ENCODE results near the gene KIF5A.
A peak's percentile ranks its signal among the peaks of the same experiment; 100 is the strongest.

The KIF5A gene

DNA sequence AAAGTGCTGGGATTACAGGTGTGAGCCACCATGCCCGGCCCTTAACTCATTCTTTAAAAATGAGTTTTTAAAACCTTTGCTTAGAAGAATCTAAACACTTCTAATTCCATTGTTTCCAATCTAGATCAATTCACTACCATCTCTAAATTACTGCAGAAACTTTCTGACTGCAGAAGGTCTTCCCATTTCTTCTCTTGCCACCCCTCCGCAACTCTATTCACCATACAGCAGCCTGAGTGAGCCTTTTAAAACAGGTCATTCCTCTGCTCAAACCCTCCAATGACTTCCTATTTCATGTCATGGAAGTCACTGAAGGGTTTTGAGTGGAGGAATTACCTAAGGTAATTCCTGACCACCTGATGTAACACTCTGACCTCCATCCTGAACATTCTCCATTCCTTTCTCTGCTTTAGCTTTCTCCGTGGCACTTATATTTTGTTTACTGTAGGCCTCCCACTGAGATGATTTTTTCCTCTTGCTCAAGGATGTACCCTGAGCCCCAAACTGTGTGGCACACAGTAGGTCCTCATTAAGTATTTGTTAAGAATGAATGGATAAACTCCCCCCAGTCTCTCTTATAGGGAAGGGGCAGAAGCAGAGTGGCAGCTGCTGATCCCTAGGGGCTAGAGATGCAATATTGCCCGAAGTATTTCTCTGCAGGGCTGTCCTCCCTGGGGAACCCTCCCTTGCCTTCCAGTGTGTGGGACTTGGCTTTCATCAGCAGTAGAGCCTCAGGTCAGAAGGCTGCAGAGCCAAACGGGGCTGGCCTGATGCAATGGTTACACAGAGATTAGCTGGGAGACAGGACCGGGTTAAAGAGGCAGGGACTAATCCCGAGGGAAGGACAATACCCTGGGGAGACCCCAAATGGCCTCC is 30.7 kb upstream of the KIF5A start:
- H3K27ac ChIP-seq: peak overlapping the region; percentile 98
- no peak for DNase-seq (ENCODE audit: low read depth, low spot score)

DNA sequence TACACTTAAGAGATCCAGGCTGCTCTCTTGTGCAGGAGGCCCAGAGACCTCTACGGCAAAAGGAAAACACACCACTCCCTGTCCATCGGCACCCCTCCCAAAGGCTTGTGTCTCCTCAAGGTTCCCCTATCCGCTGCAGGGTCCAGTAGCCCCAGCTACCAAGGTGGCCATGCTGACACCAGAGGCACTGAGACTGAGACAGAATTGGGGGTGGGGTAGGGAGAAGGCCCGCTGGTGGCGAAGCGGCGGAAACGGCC is 30.1 kb upstream of the KIF5A start:
- H3K27ac ChIP-seq: peak overlapping the region; percentile 98
- no peak for DNase-seq (ENCODE audit: low read depth, low spot score)

DNA sequence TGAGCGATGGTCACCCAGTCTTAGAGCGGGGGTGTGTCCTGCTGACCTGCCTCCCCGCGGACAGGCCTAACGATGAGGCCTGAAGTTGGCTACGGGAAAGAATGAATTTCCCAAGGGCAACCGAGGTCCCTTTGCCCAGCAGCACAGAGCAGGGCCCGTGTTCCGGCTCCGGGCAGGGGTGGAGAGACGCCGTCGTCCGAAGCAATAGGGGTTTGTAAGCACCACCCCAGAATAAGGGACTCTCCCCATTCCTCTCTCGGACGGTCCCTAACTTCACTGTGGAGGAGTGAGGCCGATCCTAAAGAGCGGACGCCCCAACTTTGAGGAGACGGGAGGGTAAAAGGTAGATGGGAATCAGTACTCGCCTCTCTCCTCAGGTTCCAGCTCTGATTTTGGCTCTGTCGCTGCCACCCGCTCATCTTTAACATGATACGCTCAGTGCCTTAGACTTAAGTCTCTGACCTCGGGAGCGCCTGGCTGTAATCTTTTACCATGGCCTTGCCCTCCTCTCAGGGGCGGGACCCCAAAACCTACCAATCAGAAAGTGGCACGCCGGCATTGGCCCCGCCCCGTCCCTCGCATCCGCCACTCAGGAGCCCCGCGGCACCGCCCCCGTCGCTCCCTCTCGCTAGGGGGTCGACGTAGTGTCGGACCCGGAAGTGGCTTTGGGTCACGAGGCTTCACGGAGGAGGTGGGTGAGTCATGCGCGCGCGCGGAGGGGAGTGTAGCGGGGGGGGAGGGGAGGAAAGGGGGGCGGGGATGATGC is 29.6 kb upstream of the KIF5A start, which contains the start of gene DDIT3:
TSS of gene DDIT3 (minus strand) at position 462 of the 766 bp plus-strand sequence. CDS start 3,108 bp downstream, outside the sequence.
- peak; percentile 83 for DNase-seq (ENCODE audit: low read depth, low spot score)
- H3K27ac ChIP-seq: peak within 1 kb of the TSS; percentile 98

DNA sequence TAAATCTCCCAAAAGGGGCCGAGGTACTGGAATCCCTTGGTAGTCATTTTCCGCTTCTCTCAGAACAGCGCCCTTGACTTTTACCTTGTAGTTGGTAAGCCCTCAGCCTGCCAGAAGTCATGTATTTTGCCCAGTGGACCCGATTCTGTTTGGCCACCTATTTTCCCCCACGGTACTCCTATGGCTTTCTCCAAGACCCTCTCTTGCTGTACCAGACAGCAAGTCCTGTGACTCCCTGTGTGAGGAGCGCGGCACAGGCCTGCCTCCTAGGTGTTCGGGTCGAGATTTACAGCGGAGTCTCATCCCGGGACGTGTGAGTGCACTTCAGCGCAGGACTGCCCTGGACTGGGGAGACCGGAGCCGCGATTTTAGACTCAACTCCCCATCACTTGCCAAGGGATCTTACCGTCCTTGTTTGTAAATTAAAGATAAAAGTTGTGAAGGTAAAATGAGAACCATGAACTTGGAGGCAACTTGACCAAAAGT is 28.3 kb upstream of the KIF5A start:
- peak overlapping the region; percentile 98 for H3K27ac ChIP-seq
- DNase-seq (ENCODE audit: low read depth, low spot score): peak; percentile 20

DNA sequence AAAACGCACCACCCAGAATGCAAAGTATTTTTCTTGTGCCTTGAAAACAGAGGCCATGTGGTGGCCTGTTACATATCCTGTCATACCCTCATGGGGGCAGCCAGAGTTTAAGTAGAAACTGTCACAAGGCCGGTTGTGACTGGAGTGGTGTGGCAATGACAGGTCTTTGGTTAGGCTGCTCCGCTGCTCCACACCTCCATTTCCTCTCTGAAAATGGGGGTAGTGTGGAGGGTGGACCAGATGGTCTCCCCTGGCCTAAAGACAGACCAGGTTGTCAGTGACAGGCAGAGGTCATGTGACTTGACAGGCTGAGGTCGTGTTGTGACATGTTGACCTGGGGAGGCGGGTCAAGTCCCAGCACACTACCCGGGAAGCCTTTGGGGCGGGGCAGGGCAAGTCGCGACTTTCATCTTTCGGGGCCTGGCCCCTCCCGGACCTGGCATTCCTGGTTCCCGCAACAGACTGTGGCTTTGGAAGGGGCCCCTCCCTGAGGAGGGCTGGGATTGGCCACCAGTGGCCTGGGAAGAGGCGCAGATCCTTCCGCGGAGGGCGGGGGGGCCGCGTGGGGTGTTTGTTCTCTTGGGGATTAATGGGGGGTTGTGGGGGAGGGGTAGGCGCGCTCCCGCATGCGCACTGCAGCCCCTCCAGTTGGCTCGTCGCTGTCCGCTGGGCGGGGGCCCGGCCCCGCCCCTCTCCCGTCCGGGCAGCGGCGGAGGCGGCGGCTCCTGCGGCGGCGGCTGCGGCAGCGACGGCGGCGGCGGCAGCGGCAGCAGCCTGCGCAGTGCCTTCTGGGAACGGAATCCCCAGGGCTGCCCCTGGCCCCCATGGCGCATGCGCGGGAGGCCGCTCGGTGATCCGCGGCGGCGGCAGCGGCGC is 27.6 kb upstream of the KIF5A start, which contains the start of gene MBD6:
TSS of gene MBD6 (plus strand) at position 814 of the 876 bp plus-strand sequence. CDS start 1,480 bp downstream, outside the sequence.
- DNase-seq (ENCODE audit: low read depth, low spot score): peak; percentile 78
- H3K27ac ChIP-seq: peak within 1 kb of the TSS; percentile 98

DNA sequence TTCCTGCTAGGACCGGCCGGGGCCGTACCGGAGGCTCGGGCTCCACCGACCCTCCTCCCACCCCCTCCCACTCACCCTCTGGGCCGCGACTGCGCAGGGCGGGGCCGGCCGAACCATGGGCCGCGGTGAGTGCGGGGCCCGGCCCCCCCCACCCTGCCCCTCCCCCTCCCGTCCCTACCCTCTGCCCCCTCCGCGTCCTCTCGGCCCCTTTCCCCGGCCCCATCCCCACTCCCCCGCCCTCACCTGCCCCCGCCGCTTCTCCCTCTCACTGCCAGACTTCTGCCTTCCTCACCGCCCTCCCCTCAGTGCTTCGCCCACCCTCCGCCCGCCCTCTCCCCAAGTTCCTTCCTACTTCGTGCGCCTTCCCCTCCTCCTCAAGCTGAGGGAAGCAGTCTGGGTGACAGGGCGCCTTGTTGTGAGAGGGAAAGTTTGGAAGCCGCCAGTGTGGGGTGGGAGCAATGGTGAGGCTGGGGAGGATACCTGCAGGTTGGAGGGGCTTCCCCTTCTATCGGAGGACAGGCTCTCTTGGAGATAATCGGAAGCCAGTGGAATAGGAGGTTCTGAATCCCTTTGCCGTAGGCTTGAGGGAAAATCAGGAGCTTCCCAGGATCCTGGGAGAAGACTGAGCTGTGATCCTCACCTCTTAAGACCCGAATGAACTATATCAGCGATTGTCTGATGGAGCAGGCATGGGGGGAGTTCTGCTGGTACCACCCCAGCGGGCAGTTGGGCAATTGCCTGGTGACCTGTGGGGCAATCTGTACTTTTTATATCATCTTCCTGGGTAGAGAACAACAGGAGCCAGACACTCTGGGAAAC is 26.7 kb upstream of the KIF5A start:
- peak overlapping the region; percentile 98 for H3K27ac ChIP-seq
- DNase-seq (ENCODE audit: low read depth, low spot score): no peak

DNA sequence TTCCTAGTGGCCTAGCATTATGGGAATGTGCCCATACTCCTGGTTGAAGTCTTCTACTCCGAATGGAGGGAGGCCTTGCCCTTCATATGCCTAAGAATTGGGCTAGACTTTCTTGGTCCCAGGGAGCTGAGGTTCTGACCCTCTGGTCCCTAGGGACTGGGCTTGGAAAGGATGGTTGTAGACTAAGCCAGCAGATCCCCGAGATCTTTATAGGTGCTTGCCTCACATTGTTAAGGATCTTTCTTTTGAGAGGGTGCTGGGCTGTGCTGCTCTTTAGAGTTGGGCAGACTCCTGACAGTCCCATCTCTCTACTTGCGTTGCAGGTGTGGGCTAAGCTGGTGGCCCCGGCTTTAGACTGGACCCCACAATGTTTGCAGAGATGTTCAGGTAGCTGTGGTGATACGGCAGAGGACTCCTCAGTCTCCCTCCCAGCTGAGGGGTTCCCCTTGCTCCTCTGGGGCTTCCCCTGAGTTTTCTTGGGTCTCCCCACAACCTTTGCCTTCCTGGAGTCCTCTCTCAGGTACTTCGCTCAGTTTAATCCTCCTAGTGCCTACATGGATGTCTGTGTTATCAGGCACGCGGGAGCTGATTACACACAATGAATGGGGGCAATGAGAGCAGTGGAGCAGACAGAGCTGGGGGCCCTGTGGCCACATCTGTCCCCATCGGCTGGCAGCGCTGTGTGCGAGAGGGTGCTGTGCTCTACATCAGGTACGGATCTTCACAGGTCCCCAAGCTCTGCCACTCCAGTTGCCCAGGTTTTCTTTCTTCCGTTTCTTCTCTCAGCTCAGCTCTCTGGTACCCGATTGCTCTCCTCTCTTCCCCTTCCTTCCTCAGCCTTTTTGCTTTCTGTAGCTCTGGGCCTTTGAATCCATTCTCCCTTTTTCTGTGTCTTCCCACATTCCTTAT is 25.9 kb upstream of the KIF5A start:
- peak overlapping the region; percentile 98 for H3K27ac ChIP-seq
- DNase-seq (ENCODE audit: low read depth, low spot score): no peak

DNA sequence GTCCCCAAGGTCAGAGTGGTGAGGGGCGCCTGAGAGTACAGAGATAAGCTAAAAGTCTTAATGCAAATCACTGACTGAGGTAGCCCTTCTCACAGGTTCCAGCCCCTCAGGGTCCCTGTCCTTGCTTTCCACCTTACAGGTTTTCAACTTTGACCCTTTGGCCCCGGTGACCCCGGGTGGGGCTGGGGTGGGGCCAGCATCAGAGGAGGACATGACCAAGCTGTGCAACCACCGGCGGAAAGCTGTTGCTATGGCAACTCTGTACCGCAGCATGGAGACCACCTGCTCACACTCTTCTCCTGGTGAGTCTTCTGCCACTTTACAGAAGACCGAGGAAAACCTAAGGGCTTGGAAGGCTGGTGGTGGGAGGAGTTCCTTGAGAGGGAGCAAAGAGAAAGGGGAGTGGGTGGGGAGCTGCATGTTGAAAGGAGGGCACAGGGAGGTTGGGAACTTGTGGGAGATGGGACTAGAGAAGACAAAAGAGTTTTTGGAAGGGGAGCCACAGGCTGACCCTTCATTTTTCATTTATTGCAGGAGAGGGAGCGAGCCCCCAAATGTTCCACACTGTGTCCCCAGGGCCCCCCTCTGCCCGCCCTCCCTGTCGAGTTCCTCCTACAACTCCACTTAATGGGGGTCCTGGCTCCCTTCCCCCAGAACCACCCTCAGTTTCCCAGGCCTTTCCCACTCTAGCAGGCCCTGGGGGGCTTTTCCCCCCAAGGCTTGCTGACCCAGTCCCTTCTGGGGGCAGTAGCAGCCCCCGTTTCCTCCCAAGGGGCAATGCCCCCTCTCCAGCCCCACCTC is 24.8 kb upstream of the KIF5A start:
- no peak overlapping the region for H3K27ac ChIP-seq

DNA sequence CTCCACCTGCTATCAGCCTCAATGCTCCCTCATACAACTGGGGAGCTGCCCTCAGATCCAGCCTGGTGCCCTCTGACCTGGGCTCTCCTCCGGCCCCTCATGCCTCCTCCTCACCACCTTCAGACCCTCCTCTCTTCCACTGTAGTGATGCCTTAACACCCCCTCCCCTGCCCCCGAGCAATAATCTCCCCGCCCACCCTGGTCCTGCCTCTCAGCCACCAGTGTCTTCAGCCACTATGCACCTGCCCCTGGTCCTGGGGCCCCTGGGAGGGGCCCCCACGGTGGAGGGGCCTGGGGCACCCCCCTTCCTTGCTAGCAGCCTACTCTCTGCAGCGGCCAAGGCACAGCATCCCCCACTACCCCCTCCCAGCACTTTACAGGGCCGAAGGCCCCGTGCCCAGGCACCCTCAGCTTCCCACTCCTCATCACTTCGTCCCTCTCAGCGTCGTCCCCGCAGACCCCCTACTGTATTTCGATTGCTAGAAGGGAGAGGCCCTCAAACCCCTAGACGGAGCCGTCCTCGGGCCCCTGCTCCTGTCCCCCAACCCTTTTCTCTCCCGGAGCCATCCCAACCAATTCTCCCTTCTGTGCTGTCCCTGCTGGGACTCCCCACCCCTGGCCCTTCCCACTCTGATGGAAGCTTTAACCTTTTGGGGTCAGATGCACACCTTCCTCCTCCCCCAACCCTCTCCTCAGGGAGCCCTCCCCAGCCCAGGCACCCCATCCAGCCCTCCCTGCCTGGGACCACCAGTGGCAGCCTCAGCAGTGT is 24.0 kb upstream of the KIF5A start:
- no peak overlapping the region for H3K27ac ChIP-seq

More for the DNA sequence above, 24.8 kb upstream of the KIF5A start:
- no peak for DNase-seq (ENCODE audit: low read depth, low spot score)

DNA sequence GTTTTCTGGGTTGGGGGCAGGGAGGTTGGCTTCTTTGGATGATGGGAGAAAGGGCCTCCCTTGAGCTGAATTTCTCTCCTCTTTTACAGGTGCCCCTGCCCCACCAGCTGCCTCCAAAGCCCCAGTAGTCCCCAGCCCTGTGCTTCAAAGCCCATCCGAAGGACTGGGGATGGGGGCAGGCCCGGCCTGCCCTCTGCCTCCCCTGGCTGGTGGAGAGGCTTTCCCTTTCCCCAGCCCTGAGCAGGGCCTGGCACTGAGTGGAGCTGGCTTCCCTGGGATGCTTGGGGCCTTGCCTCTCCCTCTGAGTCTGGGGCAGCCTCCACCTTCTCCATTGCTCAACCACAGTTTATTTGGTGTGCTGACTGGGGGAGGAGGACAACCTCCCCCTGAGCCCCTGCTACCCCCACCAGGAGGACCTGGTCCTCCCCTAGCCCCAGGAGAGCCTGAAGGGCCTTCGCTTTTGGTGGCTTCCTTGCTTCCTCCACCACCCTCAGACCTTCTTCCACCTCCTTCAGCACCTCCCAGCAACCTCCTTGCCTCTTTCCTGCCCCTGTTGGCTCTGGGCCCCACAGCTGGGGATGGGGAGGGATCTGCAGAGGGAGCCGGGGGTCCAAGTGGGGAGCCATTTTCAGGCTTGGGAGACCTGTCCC is 23.2 kb upstream of the KIF5A start:
- no peak for DNase-seq (ENCODE audit: low read depth, low spot score)
- no peak overlapping the region for H3K27ac ChIP-seq

More for the DNA sequence above, 24.0 kb upstream of the KIF5A start:
- DNase-seq (ENCODE audit: low read depth, low spot score): no peak

DNA sequence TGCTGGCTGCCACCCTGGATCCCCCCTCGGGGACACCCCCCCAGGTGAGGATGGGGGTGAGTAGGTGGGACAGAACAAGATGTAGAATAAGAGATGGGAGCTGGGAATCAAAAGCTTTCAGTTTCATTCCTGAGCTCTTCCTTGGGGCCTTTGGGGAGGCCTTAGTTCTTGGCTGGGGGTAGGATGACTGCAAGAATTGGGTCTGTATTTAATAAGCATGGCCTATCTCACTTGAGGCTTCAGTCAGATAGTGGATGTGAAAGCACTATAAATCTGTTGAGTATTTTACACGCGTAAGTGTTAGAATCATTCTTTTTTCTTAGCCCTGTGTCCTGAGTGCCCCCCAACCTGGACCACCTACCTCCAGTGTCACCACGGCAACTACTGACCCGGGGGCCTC is 22.7 kb upstream of the KIF5A start:
- DNase-seq (ENCODE audit: low read depth, low spot score): no peak
- H3K27ac ChIP-seq: no peak overlapping the region

DNA sequence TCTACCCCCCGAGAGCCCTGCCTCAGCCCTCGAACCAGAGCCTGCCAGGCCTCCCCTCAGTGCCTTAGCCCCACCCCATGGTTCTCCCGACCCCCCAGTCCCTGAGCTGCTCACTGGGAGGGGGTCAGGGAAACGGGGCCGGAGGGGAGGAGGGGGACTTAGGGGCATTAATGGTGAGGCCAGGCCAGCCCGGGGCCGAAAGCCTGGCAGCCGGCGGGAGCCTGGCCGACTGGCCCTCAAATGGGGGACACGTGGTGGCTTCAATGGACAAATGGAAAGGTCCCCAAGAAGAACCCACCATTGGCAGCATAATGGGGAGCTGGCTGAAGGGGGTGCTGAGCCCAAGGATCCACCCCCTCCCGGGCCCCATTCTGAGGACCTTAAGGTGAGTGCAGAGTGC is 21.7 kb upstream of the KIF5A start:
- no peak for DNase-seq (ENCODE audit: low read depth, low spot score)
- no peak overlapping the region for H3K27ac ChIP-seq

DNA sequence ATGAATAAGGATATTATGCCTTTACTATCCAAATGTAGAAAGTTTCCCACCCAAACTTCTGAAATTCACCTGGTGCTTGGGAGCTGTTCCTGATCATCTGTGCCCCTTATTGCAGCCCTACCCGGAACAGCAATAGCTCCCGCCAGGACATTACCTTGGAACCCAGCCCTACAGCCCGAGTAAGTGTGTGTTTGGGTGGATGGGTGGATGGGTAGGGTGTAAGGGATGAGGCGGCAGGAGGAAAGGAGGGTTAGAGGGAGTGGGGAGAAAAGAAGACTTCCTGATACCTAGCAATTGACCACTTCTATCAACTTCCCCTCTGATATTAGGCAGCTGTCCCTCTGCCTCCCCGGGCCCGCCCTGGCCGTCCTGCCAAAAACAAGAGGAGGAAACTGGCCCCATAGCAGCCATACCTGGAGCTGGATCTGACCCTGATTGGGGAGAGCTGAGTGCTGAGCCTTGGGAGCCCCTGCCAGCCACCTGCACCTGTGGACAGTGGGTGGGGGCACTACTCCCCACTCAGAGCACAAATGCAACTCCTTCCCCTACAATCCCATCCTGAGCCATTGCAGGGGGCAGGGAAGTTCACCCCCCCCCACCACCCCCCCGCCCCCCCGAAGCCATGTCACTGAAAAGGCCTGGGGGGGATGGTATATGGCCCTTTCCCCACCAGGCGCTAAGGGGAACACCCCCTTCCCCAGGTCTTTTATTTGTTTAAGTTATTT is 20.9 kb upstream of the KIF5A start:
- DNase-seq (ENCODE audit: low read depth, low spot score): no peak
- H3K27ac ChIP-seq: no peak overlapping the region

DNA sequence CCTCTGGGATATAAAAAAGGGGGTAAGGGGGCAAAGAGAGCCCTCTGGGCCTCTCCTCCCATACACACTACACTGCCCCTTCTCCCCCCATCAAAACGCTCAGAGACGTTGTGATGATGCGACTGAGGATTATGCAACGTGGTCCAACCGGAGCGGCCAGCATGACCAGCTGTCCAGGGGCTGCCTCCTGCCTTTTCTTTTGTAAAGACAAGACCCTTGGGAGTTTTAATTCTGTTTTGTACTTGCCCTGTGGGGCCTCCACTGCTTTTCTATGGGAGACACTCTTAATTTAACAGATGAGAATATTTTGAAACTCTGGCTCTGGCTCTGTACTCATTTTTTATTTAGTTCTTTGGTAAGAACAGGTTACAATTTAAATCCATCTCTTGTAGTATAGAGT is 20.0 kb upstream of the KIF5A start:
- H3K27ac ChIP-seq: no peak overlapping the region
- no peak for DNase-seq (ENCODE audit: low read depth, low spot score)

DNA sequence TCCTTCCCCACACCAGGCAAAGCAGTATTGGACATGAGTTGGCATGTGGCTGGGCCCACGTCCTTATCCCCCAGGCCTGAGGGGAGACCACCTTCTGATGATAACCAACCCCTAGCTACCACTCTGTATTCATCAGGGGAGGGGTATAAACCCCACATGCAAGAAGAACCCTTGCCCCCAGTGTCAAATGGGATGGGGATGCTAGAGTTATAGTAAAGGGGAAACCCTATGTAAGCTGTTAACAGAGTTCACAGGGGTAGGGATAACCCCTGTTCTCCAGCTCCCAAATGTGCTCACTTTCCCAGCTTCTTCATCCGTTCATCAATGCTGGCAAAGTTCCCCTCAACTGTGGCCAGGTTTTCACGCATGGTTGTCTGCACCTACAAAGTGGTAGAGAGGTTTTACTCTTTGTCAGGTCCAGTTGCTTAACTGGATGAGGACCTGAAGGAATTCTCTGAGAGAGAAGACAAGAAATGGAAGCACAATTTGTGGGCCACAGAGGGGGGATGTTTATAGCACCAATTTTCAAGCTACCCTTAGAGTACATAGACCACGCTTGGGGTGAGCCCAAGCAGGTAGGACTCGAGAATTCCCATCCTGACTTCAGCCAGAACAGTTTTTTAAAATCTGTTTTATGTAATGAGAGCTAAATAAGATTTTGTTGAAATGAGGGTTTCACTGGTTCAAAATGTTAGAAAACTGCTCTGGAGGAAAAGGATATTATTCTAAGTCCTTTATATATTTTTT is 19.3 kb upstream of the KIF5A start:
- H3K27ac ChIP-seq: no peak overlapping the region
- no peak for DNase-seq (ENCODE audit: low read depth, low spot score)
